ENCODE results near the gene RAMP3. TPM values are rescaled to one million over a fixed set of nuclear protein-coding genes. Genes with fewer than 3 reads are reported as not detected.

RAMP3 gene
- total RNA-seq, 1 donor from 2014 or later, result 183 TPM

DNA sequence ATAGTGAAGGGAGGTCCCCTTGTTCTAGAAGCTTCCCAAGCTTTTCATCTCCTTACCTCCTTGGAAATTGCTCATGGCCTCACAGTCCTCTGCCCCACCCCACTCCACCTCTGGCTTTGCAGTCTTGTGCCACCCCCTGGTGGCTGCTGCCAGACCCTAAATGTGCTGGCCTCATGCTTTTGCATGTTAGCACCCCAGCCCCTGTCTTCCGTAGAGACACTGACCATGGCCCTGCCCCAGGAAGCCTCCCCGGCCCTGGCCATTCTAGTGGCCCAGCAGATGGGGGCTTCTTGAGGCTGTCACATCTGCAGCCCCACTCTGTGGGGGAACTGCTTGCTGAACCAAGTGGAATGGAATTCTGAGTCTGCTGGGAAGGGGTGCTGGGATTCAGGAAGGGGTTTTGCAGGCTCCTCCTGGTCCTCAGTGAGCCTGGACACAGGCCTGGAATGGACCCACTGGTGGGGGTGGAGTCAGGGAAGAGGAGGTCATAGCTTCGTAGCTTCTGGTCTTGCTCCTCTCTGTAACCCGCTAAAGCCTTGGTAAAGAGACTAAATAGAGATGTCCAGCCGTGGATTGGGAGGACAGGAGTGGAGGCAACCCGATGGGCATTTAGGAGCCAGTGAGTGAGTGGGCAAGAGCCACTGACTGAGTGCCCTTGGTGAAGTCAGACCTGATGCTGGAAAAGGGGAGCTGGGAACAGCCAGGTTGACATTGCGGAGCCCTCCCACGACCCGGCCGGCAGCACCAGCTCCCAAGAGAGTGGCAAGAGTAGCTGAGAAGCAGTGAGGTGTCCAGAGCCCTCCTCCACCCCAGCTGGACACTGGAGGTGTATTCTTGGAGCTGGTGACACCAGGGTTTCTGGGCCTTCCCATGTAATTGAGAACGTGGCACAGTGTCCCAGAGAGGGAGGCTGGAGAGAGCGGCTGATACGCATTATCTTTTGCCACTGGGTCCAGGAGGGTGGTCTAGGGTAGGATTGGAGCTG is 20.9 kb downstream of the RAMP3 start:
- intact Hi-C loops (cut with DNase I), result no loop called here

DNA sequence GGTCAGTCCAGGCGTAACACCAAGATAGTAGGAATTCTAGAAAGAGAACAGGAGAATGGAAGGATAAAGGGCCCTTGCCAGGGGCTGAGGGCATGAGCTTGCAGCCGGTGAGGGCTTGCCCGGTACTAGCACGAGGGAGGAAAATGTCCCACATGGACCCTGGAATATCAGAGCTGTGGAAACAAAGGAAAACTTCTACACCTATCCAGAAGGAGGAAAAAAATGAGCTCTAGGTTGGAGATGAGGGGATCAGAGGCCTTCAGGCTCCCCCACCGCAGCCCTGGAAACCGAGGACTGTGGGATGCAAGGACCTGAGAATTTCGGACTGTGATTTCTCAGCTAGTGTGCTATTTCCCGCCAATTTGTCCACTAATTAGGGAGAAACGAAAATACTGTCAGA is 22.1 kb downstream of the RAMP3 start:
- H3K4me1 ChIP-seq, result no peaks in the 10 kb centered on the region
- TF ChIP-seq, protein P1, sequence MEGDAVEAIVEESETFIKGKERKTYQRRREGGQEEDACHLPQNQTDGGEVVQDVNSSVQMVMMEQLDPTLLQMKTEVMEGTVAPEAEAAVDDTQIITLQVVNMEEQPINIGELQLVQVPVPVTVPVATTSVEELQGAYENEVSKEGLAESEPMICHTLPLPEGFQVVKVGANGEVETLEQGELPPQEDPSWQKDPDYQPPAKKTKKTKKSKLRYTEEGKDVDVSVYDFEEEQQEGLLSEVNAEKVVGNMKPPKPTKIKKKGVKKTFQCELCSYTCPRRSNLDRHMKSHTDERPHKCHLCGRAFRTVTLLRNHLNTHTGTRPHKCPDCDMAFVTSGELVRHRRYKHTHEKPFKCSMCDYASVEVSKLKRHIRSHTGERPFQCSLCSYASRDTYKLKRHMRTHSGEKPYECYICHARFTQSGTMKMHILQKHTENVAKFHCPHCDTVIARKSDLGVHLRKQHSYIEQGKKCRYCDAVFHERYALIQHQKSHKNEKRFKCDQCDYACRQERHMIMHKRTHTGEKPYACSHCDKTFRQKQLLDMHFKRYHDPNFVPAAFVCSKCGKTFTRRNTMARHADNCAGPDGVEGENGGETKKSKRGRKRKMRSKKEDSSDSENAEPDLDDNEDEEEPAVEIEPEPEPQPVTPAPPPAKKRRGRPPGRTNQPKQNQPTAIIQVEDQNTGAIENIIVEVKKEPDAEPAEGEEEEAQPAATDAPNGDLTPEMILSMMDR (IDR thresholded peaks at IDR 0.05), result no peak
- ATAC-seq (no peak), DNase-seq (peak; percentile 5)
- H3K9me3 ChIP-seq, result no peaks in the 10 kb centered on the region
- H3K4me3 ChIP-seq, result no peak overlapping the region
- intact Hi-C loops (cut with DNase I), result no loop called here
- H3K27ac ChIP-seq, result no peak overlapping the region
- H3K36me3 ChIP-seq, result no peaks in the 10 kb centered on the region
- H3K27me3 ChIP-seq (ENCODE audit: low read depth), result no peaks in the 10 kb centered on the region

More for the DNA sequence above, 20.9 kb downstream of the RAMP3 start:
- no peaks in the 10 kb centered on the region for H3K9me3 ChIP-seq
- TF ChIP-seq, protein P1 (IDR thresholded peaks at IDR 0.05), result no peak
- H3K27me3 ChIP-seq (ENCODE audit: low read depth), result no peaks in the 10 kb centered on the region
- H3K36me3 ChIP-seq, result no peaks in the 10 kb centered on the region
- no peak overlapping the region for H3K4me3 ChIP-seq
- DNase-seq (peak; percentile 25), ATAC-seq (no peak)
- H3K27ac ChIP-seq, result no peak overlapping the region
- no peaks in the 10 kb centered on the region for H3K4me1 ChIP-seq

- TF ChIP-seq, protein P1 (IDR thresholded peaks at IDR 0.05), result no peak
- Histone ChIP-seq H3K27ac (no peak overlapping the region), H3K4me1 (no peaks in the 10 kb centered on the region), H3K9me3 (no peaks in the 10 kb centered on the region), H3K27me3 (ENCODE audit: low read depth) (no peaks in the 10 kb centered on the region), H3K36me3 (no peaks in the 10 kb centered on the region), H3K4me3 (no peak overlapping the region)
- intact Hi-C loops (cut with DNase I), result no loop called here
- ATAC-seq (no peak), DNase-seq (peak; percentile 36)
Observed at GRCh38 chr7:45180084-45180986, 22.7 kb downstream of the RAMP3 start.

- H3K27me3 ChIP-seq (ENCODE audit: low read depth), result no peaks in the 10 kb centered on the region
- DNase-seq (peak; percentile 15), ATAC-seq (no peak)
- no peaks in the 10 kb centered on the region for H3K4me1 ChIP-seq
- TF ChIP-seq, protein P1 (IDR thresholded peaks at IDR 0.05), result no peak
- H3K27ac ChIP-seq, result no peak overlapping the region
- no peak overlapping the region for H3K4me3 ChIP-seq
- peaks cover 2% of the 10 kb centered on the region for H3K36me3 ChIP-seq
- H3K9me3 ChIP-seq, result no peaks in the 10 kb centered on the region
- intact Hi-C loops (cut with DNase I), result no loop called here
Observed at GRCh38 chr7:45181286-45181960, 23.8 kb downstream of the RAMP3 start.

All from lower lobe of right lung (tissue), 2 donors.